ENCODE measurements around the gene IGFBP5.

Gene IGFBP5

GRCh38 chr2:216673021-216673420 is 22.3 kb downstream of the IGFBP5 start:
- TF ChIP-seq, protein P1, sequence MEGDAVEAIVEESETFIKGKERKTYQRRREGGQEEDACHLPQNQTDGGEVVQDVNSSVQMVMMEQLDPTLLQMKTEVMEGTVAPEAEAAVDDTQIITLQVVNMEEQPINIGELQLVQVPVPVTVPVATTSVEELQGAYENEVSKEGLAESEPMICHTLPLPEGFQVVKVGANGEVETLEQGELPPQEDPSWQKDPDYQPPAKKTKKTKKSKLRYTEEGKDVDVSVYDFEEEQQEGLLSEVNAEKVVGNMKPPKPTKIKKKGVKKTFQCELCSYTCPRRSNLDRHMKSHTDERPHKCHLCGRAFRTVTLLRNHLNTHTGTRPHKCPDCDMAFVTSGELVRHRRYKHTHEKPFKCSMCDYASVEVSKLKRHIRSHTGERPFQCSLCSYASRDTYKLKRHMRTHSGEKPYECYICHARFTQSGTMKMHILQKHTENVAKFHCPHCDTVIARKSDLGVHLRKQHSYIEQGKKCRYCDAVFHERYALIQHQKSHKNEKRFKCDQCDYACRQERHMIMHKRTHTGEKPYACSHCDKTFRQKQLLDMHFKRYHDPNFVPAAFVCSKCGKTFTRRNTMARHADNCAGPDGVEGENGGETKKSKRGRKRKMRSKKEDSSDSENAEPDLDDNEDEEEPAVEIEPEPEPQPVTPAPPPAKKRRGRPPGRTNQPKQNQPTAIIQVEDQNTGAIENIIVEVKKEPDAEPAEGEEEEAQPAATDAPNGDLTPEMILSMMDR (conservative IDR thresholded peaks at IDR 0.05; ENCODE audit: control insufficient read depth, insufficient read depth, low read depth, low read length): no peak
- no peak overlapping the region for H3K4me3 ChIP-seq (ENCODE audit: control insufficient read depth, low read depth, low read length)
- no peak for DNase-seq (ENCODE audit: low read depth)

DNA sequence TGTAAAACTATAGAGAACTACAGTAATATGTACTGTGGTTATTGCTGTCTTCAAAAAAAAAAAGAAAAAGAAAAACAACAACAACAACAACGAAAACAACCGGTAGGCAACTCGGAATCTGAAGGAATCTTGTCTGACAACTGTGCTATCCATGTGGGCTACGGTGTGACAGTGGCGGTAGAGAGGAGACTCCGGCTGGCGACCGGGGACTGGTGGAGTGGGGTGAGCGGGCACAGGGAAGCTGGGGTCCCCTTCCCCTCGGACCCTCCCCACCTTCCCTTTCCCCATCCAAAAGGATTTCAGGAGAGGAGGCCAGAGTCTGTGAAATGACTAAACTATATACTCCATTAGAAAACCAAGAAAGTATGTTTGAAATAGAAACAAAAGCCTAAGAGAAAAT is 22.9 kb downstream of the IGFBP5 start:
- H3K4me3 ChIP-seq (ENCODE audit: control insufficient read depth, low read depth, low read length): no peak overlapping the region
- no peak for DNase-seq (ENCODE audit: low read depth)
- TF ChIP-seq, protein P1 (conservative IDR thresholded peaks at IDR 0.05; ENCODE audit: control insufficient read depth, insufficient read depth, low read depth, low read length): no peak

DNA sequence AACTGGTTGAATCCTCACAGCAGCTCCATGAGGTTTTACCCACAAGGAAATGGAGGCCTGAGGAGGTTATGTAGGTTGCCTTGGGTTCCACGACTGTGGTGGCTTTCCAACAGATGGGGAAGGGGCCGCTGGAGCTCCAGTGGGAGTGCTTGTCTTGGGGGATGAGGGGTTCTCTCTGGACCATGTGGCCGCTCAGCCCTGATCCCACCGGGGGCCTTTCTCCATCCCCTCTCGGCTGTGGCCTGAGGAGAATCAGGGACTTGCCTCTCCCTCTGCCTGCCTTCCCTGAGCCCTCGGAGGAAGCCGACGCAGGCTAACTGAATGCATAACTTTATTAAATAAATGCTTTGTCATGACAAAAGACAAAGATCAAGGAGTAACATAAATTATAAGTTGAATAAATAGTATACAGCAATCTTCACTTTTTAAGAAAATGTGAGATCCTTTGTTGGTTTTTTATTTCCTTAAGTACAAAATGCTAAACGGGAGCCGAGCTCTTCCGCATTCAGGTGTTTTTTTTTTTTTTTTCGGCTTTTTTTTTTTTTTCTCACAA is 23.5 kb downstream of the IGFBP5 start:
- TF ChIP-seq, protein P1 (conservative IDR thresholded peaks at IDR 0.05; ENCODE audit: control insufficient read depth, insufficient read depth, low read depth, low read length): no peak
- H3K4me3 ChIP-seq (ENCODE audit: control insufficient read depth, low read depth, low read length): no peak overlapping the region
- DNase-seq (ENCODE audit: low read depth): no peak

- DNase-seq (ENCODE audit: low read depth): no peak
- no peak overlapping the region for H3K4me3 ChIP-seq (ENCODE audit: control insufficient read depth, low read depth, low read length)
- TF ChIP-seq, protein P1 (conservative IDR thresholded peaks at IDR 0.05; ENCODE audit: control insufficient read depth, insufficient read depth, low read depth, low read length): no peak
Measured at GRCh38 chr2:216671081-216671411, 24.3 kb downstream of the IGFBP5 start.

DNA sequence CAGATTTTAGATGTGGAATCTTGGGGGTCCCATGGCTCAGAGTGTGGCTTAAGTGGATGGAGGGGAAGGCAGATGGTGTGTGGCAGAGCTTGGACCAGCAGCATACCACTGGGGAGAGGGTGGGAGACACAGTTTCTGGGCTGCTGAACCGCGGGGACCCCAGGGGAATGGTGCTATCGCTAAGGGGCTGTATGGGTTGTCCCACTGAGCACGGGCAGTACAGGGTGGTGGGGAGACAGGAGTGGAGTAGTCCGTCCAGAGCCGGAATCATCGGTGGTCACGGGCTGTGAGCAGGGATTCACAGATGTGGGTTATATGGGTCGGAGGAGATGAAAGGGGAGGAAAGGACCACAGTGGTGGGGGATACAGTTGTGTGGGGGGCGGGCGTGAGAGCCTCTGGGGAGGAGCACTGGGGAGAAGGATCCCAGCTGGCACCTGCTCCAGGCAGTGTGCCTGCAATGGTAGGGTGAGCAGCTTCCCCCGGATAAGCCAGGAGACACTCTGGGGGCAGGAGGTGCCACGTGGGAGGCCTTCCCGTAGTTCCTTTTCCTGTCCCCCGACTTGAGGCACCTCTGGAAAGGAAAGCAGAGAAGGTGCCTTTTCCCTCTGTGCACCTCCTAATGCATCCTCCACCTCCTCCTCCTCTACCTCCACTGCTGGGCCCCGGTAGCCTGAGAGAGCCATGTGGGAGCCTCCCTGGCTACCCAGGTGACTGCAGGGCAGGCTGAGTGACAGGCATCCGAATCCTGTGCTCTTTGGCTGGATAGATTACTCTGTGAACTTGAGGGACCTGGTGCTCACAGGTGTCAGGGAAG is 24.9 kb downstream of the IGFBP5 start:
- TF ChIP-seq, protein P1 (conservative IDR thresholded peaks at IDR 0.05; ENCODE audit: control insufficient read depth, insufficient read depth, low read depth, low read length): no peak
- H3K4me3 ChIP-seq (ENCODE audit: control insufficient read depth, low read depth, low read length): no peak overlapping the region
- no peak for DNase-seq (ENCODE audit: low read depth)

GRCh38 chr2:216666461-216667233 is 28.7 kb downstream of the IGFBP5 start:
- TF ChIP-seq, protein P1 (conservative IDR thresholded peaks at IDR 0.05; ENCODE audit: control insufficient read depth, insufficient read depth, low read depth, low read length): peak; percentile 99
- DNase-seq (ENCODE audit: low read depth): peak; percentile 68
- no peak overlapping the region for H3K4me3 ChIP-seq (ENCODE audit: control insufficient read depth, low read depth, low read length)

Measured in fibroblast of mammary gland (primary cell).